ENCODE measurements around the gene KCMF1.

The KCMF1 gene

GRCh38 chr2:85032621-85033020, 61.7 kb downstream of the KCMF1 start:
- no peak for DNase-seq

GRCh38 chr2:85033388-85033787, 62.4 kb downstream of the KCMF1 start:
- no peak for DNase-seq

GRCh38 chr2:85034158-85034557, 63.2 kb downstream of the KCMF1 start:
- no peak for DNase-seq

DNA sequence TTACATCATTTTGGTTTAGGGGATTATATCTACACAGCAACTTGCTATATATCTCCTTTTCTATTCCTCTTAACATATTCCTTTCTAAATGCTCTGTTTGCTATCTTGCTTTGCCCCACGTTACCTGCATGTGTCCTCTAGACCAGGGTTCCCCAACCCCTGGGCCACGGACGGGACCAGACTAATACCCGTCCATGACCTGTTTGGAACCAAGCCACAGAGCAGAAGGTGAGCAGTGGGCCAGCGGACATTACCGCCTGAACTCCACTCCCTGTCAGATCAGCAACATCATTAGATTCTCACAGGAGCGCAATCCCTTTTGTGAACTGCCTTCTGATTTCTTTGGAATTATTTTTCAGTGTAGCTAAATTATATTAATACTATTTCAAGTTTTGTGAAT, 66.7 kb downstream of the KCMF1 start:
- no peak for DNase-seq

GRCh38 chr2:85042330-85042729, 71.4 kb downstream of the KCMF1 start:
- DNase-seq, result no peak

DNA sequence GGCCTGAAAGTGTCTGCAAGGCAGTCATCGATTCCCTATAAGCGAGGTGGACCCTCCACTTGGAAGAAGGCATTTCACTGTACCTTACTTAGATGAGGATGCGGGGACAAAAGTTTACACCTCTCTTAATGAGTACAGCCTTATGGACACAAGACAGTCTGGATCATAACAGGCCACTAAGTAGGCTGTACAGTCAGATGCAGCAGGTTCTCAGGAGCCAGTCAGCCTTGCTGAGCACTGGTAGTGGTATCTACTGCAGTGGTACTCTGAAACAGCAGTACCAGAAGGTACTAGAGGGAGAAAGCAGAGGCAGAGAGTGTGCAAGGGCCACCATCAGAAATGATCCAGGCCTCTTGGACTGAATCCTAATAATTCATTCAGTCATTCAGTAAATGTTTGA, 77.6 kb downstream of the KCMF1 start:
- no peak for DNase-seq

DNA sequence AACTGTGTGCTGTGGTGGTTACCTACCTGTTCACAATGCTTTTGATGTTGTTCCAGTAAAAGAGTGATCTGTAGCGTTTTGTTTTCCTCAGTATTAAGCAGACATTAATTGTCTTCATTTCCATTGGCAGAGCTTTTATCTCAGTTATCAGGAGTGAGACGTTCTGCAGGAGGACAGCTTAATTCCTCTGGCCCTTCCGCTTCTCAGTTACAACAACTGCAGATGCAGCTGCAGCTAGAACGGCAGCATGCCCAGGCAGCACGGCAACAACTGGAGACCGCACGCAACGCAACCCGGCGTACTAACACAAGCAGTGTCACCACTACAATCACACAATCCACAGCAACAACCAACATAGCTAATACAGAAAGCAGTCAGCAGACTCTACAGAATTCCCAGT, 78.3 kb downstream of the KCMF1 start:
- DNase-seq, result no peak

DNA sequence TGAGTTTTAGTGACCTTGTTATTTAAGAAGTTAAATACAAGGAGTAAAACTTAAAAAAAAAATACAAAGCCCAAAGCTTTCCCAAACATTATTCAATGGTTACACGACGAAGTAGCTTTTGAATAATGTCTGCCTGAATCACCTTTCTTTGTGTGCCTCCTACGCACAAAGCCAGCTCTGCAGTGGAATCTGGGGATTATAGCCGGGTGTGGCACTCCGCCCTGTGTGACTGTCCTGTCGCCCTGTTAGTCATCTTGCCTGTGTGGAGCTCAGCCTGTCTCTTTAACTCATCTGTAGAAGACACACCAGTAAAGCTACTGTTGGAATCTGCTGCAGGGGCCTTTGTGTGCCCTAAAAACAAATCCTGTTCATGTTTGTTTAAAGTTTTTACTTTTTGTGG, 82.8 kb downstream of the KCMF1 start:
- DNase-seq, result no peak

GRCh38 chr2:85057226-85057962, 86.4 kb downstream of the KCMF1 start:
- DNase-seq, result no peak

GRCh38 chr2:85061896-85062295, 90.9 kb downstream of the KCMF1 start:
- DNase-seq, result no peak

- no peak for DNase-seq
Observed at GRCh38 chr2:85062565-85062964, 91.6 kb downstream of the KCMF1 start.

DNA sequence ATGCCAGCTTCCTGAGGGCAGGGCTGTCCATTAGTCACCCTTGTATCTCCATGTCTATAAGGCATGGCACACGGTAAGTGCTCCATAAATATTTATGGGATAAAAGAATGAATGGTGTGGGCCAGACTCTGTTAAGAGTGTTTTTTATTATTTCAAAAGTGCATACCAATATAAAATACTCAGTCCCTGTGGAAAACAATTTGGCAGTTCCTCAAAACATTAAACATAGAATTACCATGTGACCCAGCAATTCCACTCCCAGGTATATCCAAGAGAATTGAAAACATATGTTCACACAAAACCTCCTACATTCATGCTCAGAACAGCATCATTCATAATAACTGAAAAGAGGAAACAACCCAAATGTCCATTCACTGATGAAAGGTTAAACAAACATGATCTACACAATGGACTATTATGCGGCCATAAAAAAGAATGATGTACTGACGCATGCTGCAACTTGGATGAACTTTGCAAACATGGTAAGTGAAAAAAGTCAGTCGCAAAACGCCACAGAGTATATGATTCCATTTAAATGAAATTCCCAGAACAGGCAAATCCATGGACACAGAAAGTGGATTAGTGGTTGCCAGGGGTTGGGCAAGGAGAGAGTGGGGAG, 93.1 kb downstream of the KCMF1 start:
- DNase-seq, result no peak

DNA sequence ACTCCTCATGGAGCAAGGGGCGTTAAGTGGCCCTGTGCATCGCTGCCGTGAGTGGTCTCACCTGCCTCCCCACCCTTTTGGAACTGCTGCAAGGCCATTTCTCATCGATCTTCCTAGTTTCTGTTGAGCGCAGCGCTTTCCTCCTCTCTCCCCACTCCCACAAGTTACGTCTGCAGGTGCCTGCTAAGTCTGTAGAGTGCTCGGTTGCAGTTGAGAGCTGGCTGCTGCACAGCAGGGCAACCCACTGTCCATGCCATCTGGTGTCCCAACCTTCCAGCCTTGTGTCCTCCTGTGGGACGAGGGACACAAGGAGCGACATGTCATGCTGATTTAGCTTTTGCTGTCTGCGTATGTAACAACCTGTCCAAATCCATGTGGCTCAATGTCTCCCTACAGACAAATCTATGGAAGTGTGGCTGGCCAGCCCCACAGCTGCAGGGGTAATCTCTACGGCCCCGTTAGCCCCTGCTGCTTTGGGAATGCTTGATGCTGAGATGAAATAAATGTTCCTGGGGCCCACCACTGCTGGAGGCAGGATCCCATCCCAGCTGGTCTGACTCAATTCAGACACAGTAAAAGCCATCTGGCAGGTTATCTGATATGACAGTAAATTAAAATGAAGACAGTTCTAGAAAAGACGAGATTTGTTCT, 94.1 kb downstream of the KCMF1 start:
- DNase-seq, result peak; percentile 59

DNA sequence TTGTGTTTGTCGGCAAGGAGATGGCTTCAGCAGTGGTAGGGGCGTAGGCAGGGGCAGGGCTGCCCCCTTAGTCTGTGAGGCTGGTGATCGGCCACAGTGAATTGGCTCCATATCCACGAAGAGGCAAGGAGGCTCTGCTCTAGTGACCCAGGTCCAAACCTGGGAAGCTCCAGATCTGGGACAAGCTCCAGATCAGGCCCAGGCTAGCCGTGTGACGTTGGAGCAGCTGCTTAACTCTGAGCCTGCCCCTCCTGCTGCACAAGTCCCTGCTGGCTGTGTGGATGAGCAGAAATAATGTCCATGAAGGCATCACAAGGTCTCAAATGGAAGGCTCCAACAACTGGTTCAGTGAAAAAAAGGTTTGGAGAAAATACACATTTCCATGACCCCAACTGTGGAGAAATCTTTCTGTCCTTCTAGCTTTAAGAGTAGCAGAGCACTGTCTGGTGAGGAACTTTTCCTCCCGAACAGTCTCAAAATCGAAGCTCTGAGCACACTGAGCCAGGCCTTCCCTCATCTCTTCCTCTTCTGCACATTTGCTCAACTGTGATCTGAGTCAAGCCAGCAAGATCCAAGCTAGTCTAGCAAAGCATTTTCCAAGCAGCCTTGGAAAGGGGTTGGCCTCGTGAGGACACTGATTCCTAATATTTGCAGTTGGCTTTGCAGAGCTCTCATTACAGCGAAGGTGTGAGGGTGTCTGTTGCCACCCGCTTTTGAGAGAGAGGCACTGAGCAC, 95.2 kb downstream of the KCMF1 start:
- DNase-seq, result peak; percentile 19

GRCh38 chr2:85066874-85067351, 96.0 kb downstream of the KCMF1 start:
- DNase-seq, result peak; percentile 87

GRCh38 chr2:85071096-85071495, 100.1 kb downstream of the KCMF1 start:
- DNase-seq, result no peak

GRCh38 chr2:85073033-85073432, 102.1 kb downstream of the KCMF1 start:
- DNase-seq, result no peak

DNA sequence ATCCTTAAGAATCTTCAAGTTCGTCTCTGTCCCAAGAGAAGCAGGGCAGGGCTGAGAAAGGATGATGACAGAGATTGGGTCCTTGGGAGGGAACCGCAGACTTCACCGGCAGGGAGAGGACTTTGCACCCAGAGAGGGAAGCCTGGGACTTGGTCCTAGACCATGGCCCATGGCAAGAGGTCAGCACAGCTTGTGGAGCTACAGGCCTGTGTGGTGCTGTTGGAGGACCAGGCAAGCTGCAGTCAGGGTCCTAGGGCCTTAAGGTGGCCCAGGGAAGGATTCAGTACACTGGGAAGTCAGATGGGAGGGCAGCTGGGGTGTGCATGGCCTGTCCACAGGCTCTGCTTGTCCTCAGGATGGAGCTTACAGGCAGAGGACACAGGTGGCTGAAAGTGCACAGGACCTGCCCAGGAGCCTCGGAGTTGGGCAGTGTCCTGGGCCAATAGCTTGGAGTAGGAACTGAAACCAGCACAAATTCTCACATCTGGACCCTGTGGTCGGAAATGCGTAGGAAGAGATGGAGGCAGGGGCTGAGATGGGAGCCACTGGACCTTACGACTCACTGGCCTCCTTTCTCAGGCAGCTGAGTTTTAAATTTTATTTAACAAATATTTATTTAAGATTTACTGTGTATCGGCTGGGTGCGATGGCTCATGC, 105.8 kb downstream of the KCMF1 start:
- DNase-seq, result no peak

DNA sequence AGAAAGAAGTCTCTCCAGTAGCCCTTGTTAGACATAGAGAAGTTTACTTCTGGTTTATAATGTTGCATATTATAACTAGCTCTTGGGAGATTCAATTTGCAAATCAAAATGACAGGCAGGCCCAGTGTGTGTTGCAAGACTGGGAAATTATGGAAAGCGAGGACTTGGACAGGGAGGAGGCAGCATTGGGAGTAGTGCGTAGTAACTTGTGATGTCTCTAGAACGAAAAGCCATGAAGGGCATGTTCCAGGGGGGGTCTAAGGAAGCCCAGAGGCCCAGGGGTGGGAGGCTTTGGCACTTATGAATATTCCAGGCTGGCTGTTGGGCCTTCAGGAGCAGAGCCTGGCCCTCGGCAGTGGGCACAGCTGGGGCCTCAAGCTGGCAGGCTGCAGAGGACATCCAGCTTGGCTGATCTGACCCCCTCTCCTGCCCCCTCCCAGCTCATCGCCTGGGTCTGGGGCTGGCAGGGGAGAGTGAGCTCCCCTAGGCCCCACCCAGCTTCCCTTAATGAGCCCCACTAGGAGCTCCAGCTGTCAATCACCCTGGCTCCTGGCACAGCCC, 107.0 kb downstream of the KCMF1 start:
- DNase-seq, result no peak

GRCh38 chr2:85078536-85078935, 107.6 kb downstream of the KCMF1 start:
- no peak for DNase-seq

DNA sequence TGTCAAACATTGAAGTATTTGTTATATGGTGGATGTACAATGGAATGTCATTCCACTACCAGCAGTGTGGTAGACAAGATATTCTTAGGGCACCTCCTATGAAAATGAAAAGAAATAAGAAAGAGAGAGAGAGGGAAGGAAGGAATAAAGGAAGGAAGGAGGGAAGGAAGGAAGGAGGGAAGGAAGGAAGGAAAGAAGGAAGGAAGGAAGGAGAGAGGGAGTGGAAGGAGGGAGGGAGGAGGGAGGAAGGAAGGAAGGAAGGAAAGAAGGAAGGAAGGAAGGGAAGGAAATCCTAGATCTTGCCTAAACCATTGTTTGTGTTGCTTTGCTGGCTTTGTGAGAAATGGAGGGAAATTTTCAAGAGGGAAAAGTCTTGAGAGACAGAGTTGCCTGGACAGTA, 112.1 kb downstream of the KCMF1 start:
- no peak for DNase-seq

DNA sequence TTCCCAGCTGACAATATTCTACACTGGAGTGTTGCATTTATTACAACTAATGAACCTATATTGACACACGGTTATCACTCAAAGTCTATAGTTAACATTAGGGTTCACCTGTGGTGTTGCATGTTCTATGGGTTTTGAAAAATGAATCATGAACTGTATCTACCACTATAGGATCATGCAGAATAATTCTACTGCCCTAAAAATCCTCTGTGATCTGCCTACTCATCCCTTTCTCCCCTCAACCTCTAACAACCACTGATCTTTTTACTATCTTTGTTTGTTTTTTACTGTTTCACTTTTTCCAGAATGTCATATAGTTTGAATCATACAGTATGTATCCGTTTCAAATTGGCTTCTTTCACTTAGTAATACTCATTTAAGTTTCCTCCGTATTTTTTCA, 114.6 kb downstream of the KCMF1 start:
- DNase-seq, result no peak

GRCh38 chr2:85087541-85087940, 116.6 kb downstream of the KCMF1 start:
- DNase-seq, result no peak
